Central memory CD8-positive, alpha-beta T cell (primary cell): Measurements from ENCODE around the gene BICRAL.
A peak's percentile ranks its signal among the peaks of the same experiment; 100 is the strongest.

ENCODE experiments used
- ATAC-seq: fragments of 150-1000 bp; cut with Tn5 transposase; replicated peaks from 2 replicates; pipeline ENCODE4 v1.10.0; 2022; ENCODE audit warnings: mild to moderate bottlenecking, moderate FRiP score, moderate number of reproducible peaks; ENCODE audit not compliant: poor library complexity, severe bottlenecking; ENCODE audit errors: extremely low read depth
- DNase-seq, 2 donors: peaks; one replicate each; pipeline ENCODE4 v3.0.0; 2021; ENCODE audit warnings: low spot score in 2 of 2
- H3K27ac Mint-ChIP-seq: one replicate; pipeline ENCODE4 v1.8.0; 2022; ENCODE audit warnings: low read depth, mild to moderate bottlenecking, moderate library complexity, mixed read lengths
- H3K27me3 Mint-ChIP-seq: one replicate; pipeline ENCODE4 v1.8.0; 2022; ENCODE audit warnings: mixed read lengths
- H3K36me3 Mint-ChIP-seq: one replicate; pipeline ENCODE4 v1.8.0; 2022; ENCODE audit warnings: mild to moderate bottlenecking, moderate library complexity, mixed read lengths; ENCODE audit not compliant: insufficient read depth
- H3K4me1 Mint-ChIP-seq: one replicate; pipeline ENCODE4 v1.8.0; 2022; ENCODE audit warnings: mixed read lengths
- H3K4me3 Mint-ChIP-seq: one replicate; pipeline ENCODE4 v1.8.0; 2022; ENCODE audit warnings: mild to moderate bottlenecking, moderate library complexity, mixed read lengths
- H3K9me3 Mint-ChIP-seq: one replicate; pipeline ENCODE4 v1.8.0; 2022; ENCODE audit warnings: mixed read lengths

The BICRAL gene

GRCh38 chr6:42751055-42751454 lies 30.8 kb upstream of the BICRAL start:
- H3K27me3 Mint-ChIP-seq = no peaks in the 10 kb centered on the region
- DNase-seq (no peak), ATAC-seq (no peak)
- H3K36me3 Mint-ChIP-seq = peaks cover 21% of the 10 kb centered on the region
- H3K27ac Mint-ChIP-seq = no peak overlapping the region
- no peak overlapping the region for H3K4me3 Mint-ChIP-seq
- H3K4me1 Mint-ChIP-seq = peaks cover 41% of the 10 kb centered on the region
- H3K9me3 Mint-ChIP-seq = no peaks in the 10 kb centered on the region

- H3K4me1 Mint-ChIP-seq = peaks cover 50% of the 10 kb centered on the region
- ATAC-seq = no peak
- DNase-seq = no peak
- H3K27me3 Mint-ChIP-seq = no peaks in the 10 kb centered on the region
- peaks cover 10% of the 10 kb centered on the region for H3K36me3 Mint-ChIP-seq
- no peak overlapping the region for H3K4me3 Mint-ChIP-seq
- no peaks in the 10 kb centered on the region for H3K9me3 Mint-ChIP-seq
- H3K27ac Mint-ChIP-seq = no peak overlapping the region
Observed at GRCh38 chr6:42754759-42755158, 27.1 kb upstream of the BICRAL start.

- ATAC-seq (no peak), DNase-seq (no peak)
- peak overlapping the region; percentile 5 for H3K27ac Mint-ChIP-seq
- H3K36me3 Mint-ChIP-seq = peaks cover 6% of the 10 kb centered on the region
- H3K4me1 Mint-ChIP-seq = peaks cover 50% of the 10 kb centered on the region
- no peak overlapping the region for H3K4me3 Mint-ChIP-seq
- H3K9me3 Mint-ChIP-seq = no peaks in the 10 kb centered on the region
- no peaks in the 10 kb centered on the region for H3K27me3 Mint-ChIP-seq
Observed at GRCh38 chr6:42756722-42757121, 25.1 kb upstream of the BICRAL start.

DNA sequence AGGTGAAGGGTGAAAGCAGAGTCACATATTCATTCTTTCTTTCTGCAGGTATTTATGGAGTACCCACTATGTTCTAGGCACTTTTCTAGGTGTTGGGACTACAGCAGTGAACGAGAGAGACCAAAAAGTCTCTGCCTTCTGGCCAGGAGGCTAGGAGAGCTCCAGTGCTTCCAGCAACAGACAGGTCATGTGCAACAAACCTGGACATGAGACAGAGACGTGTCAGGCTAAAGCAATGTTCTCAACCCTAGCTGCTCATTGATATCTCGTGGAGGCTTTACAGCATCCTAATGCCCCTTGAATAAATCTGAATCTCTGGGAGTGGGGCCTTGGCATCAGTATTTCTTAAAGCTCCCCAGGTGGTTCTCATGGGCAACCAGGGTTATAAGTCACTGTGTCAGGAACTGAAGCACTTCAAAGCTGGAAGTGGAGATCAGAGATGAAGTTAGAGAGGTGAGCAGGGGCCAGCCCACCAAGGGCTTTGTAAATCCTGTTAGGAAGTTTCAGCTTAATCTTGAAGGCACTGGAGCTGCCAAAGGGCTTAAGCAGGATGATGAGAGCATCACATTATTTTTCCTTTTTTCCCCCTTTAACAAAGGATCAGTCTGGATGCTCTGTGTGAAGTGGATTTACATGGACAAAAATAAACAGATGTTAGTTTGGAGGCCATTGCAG lies 23.0 kb upstream of the BICRAL start:
- Mint-ChIP-seq H3K36me3 (peaks cover 4% of the 10 kb centered on the region), H3K4me3 (no peak overlapping the region), H3K27me3 (no peaks in the 10 kb centered on the region), H3K4me1 (peaks cover 45% of the 10 kb centered on the region), H3K9me3 (no peaks in the 10 kb centered on the region), H3K27ac (peak overlapping the region; percentile 2)
- ATAC-seq (no peak), DNase-seq (no peak)

DNA sequence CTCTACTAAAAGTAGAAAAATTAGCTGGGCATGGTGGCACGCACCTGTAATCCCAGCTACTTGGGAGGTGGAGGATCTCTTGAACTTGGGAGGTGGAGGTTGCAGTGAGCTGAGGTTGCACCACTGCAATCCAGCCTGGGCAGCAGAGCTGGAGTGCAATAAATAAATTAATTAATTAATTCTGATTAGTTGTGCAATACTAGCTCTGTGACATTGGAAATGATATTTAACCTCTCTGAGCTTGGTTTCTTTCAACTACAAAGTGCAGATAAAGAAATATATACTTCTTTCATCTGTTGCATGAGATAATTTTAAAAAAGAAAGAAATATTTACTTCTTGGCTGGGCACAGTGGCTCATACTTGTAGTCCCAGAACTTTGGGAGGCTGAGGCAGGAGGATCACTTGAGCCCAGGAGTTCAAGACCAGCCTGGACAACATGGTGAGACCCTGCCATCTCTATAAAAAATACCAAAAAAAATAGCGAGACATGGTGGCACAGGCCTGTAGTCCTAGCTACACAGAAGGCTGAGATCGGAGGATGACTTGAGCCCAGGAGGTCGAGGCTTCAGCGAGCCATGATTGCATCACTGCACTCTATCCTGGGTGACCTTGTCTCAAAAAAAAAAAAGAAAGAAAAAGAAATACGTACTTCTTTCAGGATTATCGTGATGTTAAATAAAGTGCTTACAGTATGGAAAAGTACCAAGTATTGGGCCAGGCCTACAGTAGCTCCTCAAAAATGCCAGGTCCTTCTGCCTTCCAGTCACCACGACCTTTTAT lies 20.4 kb upstream of the BICRAL start:
- H3K36me3 Mint-ChIP-seq = peaks cover 2% of the 10 kb centered on the region
- H3K9me3 Mint-ChIP-seq = no peaks in the 10 kb centered on the region
- H3K4me3 Mint-ChIP-seq = no peak overlapping the region
- ATAC-seq (no peak), DNase-seq (no peak)
- H3K4me1 Mint-ChIP-seq = peaks cover 36% of the 10 kb centered on the region
- H3K27ac Mint-ChIP-seq = no peak overlapping the region
- H3K27me3 Mint-ChIP-seq = no peaks in the 10 kb centered on the region

DNA sequence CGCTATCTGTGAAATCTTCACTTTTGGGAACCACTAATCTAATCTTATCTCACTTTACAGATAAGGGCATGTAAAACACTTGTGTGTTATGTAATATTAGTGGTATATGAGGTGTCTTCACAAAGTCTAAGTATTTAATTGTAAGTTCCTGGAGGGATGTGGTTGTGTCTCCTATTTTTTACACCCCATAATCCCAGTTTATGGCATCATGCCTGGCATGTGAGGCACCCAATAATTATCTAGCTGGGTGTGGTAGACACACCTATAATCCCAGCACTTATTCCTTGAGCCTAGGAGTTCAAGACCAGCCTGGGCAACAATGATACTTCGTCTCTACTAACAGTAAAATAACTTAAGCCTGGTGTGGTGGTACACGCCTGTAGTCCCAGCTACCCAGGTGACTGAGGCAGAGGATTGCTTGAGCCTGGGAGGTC lies 19.4 kb upstream of the BICRAL start:
- Mint-ChIP-seq H3K4me3 (no peak overlapping the region), H3K4me1 (peaks cover 39% of the 10 kb centered on the region), H3K27ac (no peak overlapping the region), H3K36me3 (peaks cover 2% of the 10 kb centered on the region), H3K9me3 (no peaks in the 10 kb centered on the region), H3K27me3 (no peaks in the 10 kb centered on the region)
- no peak for DNase-seq
- ATAC-seq = no peak

- no peak for DNase-seq
- H3K36me3 Mint-ChIP-seq = peaks cover 2% of the 10 kb centered on the region
- no peaks in the 10 kb centered on the region for H3K27me3 Mint-ChIP-seq
- H3K27ac Mint-ChIP-seq = no peak overlapping the region
- H3K4me1 Mint-ChIP-seq = peaks cover 42% of the 10 kb centered on the region
- no peak for ATAC-seq
- no peaks in the 10 kb centered on the region for H3K9me3 Mint-ChIP-seq
- no peak overlapping the region for H3K4me3 Mint-ChIP-seq
Observed at GRCh38 chr6:42762950-42763349, 18.9 kb upstream of the BICRAL start.

GRCh38 chr6:42764911-42765648 lies 16.8 kb upstream of the BICRAL start:
- no peak overlapping the region for H3K27ac Mint-ChIP-seq
- peaks cover 39% of the 10 kb centered on the region for H3K4me1 Mint-ChIP-seq
- ATAC-seq = no peak
- no peaks in the 10 kb centered on the region for H3K36me3 Mint-ChIP-seq
- H3K4me3 Mint-ChIP-seq = no peak overlapping the region
- no peaks in the 10 kb centered on the region for H3K9me3 Mint-ChIP-seq
- DNase-seq = no peak
- H3K27me3 Mint-ChIP-seq = no peaks in the 10 kb centered on the region

DNA sequence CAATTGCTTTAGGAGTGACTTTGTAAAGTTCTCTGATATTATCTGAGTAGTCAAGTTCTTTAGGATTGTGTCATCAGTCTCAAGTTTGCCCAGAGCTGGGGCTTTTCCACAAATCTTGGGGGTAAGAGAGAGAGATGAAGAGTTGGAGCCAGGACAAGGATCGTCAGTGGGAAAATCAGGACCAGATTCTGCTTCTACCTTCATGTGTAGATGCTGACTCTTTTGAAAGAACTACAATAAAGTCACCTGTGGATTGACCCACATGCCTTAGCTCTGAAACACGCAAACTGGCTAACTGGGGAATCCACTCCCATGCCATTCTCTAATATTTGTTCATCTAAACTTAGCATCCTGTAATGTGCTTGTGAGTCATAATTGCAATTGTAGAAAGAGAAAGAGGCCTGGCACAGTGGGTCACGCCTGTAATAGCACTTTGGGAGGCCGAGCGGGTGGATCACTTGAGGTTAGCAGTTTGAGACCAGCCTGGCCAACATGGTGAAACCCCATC lies 15.6 kb upstream of the BICRAL start:
- Mint-ChIP-seq H3K4me3 (no peak overlapping the region), H3K36me3 (peaks cover 9% of the 10 kb centered on the region), H3K9me3 (no peaks in the 10 kb centered on the region), H3K4me1 (peaks cover 48% of the 10 kb centered on the region), H3K27ac (peak overlapping the region; percentile 67), H3K27me3 (no peaks in the 10 kb centered on the region)
- ATAC-seq = no peak
- DNase-seq = no peak

GRCh38 chr6:42769051-42769450 lies 12.8 kb upstream of the BICRAL start:
- DNase-seq (no peak), ATAC-seq (no peak)
- H3K9me3 Mint-ChIP-seq = no peaks in the 10 kb centered on the region
- H3K4me3 Mint-ChIP-seq = no peak overlapping the region
- H3K27ac Mint-ChIP-seq = peak overlapping the region; percentile 100
- peaks cover 17% of the 10 kb centered on the region for H3K36me3 Mint-ChIP-seq
- H3K4me1 Mint-ChIP-seq = peaks cover 68% of the 10 kb centered on the region
- H3K27me3 Mint-ChIP-seq = no peaks in the 10 kb centered on the region

- H3K27ac Mint-ChIP-seq = peak overlapping the region; percentile 100
- peaks cover 76% of the 10 kb centered on the region for H3K4me1 Mint-ChIP-seq
- ATAC-seq (no peak), DNase-seq (no peak)
- no peaks in the 10 kb centered on the region for H3K9me3 Mint-ChIP-seq
- peaks cover 19% of the 10 kb centered on the region for H3K36me3 Mint-ChIP-seq
- no peaks in the 10 kb centered on the region for H3K27me3 Mint-ChIP-seq
- H3K4me3 Mint-ChIP-seq = no peak overlapping the region
Observed at GRCh38 chr6:42769836-42770235, 12.0 kb upstream of the BICRAL start.

- Mint-ChIP-seq H3K9me3 (no peaks in the 10 kb centered on the region), H3K4me3 (peak overlapping the region; percentile 74), H3K36me3 (peaks cover 25% of the 10 kb centered on the region), H3K27ac (peak overlapping the region; percentile 100), H3K4me1 (peaks cover 73% of the 10 kb centered on the region), H3K27me3 (no peaks in the 10 kb centered on the region)
- DNase-seq = peak in 1 of 2 donors; percentile 50
- ATAC-seq = peak; percentile 53
Observed at GRCh38 chr6:42771741-42772100, 10.1 kb upstream of the BICRAL start.
